HG02798 (cell line): ENCODE results near the gene ROR1.

ENCODE experiments used
- ATAC-seq: cut with Tn5 transposase; IDR thresholded peaks from one replicate; pipeline ENCODE4 v1.9.1; 2021; ENCODE audit warnings: mild to moderate bottlenecking; ENCODE audit not compliant: unreplicated experiment, poor library complexity

ROR1 gene

GRCh38 chr1:63901094-63901493 lies 127.3 kb downstream of the ROR1 start:
- ATAC-seq: no peak

DNA sequence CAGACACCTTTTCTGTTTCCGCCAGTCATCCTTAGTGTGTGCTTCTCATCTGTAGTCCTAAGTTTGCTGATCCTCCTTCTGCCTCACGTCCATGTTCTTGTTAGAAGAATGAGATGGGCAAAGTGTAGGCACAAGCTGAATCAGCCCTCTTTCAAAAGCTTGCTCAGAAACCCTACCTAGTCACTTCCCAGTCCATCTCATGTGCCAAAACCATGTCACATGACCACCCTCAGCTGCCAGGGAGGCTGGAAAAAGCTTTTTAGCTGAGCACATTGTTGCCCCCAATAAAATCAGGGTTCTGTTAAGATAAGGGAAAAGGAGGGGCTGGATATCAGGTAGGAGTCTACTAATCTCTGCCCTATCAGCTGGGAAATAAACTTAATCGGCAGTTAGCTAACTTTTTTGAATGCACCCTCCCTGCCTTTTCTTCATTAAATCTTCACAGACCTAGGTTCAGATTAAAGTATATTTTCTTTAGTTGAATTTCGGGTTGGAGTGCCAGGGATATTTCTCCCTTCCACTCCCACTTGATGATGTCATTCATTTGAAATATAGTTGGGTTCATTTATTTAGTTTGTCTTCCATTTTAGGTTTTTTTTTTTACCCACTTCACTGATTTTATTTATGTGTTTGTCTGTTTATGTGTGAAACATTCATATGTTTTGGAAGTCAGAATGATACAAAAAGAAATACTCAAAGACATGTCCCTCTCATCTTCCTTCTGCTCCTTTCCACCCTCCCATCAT lies 129.2 kb downstream of the ROR1 start:
- ATAC-seq: no peak

GRCh38 chr1:63903947-63904610 lies 130.3 kb downstream of the ROR1 start:
- no peak for ATAC-seq

DNA sequence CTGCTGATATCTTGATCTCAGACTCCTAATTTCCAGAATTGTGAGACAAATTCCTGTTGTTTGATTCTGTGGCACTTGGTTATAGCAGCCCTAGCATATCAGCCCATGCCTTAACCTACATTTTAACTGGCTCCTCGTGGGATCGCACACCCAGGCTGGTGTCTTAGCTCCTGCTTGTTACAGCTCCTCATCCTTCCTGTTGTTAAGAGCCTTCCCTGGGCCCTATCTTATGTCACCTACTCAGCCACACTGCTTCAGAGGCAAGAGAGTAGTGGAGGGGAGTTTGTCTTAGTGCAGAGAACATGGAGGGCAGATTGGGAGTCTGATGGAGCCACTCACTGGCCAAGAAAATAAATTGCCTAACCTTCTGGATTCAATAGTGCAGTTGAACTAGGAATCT lies 131.0 kb downstream of the ROR1 start:
- ATAC-seq: no peak

GRCh38 chr1:63906047-63906704 lies 132.4 kb downstream of the ROR1 start:
- ATAC-seq: no peak

DNA sequence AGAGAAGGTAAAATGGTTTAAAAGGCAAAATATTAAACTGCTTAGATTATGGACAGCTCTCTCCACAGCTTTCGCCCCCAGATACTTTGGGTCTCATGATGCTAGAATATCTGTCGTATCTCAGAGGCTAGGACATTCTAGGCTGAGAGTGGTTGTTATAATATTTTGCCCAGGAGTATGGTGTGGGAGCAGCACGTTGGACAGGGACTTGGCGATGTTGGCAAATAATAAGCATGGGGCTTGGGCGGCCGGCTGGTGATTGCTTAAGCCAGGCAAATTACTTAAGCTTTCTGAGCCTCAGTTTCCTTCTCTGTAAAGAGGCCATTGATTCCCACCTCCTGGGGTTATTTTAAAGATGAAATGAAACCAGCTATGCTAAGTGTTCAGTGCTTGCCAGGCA lies 133.2 kb downstream of the ROR1 start:
- ATAC-seq: no peak

- ATAC-seq: no peak
Measured at GRCh38 chr1:63908016-63908415, 134.2 kb downstream of the ROR1 start.

GRCh38 chr1:63909526-63909925 lies 135.7 kb downstream of the ROR1 start:
- no peak for ATAC-seq

- no peak for ATAC-seq
Measured at GRCh38 chr1:63911049-63911448, 137.2 kb downstream of the ROR1 start.

- ATAC-seq: no peak
Measured at GRCh38 chr1:63912643-63913042, 138.8 kb downstream of the ROR1 start.

DNA sequence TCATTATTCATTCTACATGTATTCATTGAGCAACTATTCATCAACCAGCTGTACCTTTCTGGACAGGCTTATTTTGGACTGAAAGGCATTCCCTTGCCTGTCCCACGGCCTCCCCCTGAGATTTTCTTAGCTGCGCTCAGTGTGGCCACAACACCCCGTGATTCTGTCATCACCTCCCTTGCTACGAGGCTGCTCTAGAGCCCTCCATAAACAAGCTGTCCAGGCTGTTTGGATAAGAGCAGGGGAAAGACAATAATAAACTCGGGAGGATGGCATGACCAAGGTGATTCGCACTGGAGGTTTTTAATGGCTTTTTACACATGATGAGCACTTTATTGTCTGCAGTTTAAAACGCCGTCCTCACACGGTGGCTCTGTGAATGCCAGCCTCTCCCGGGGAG lies 139.7 kb downstream of the ROR1 start:
- ATAC-seq: no peak

- ATAC-seq: no peak
Measured at GRCh38 chr1:63914241-63914640, 140.4 kb downstream of the ROR1 start.

GRCh38 chr1:63914706-63915105 lies 140.9 kb downstream of the ROR1 start:
- ATAC-seq: no peak

DNA sequence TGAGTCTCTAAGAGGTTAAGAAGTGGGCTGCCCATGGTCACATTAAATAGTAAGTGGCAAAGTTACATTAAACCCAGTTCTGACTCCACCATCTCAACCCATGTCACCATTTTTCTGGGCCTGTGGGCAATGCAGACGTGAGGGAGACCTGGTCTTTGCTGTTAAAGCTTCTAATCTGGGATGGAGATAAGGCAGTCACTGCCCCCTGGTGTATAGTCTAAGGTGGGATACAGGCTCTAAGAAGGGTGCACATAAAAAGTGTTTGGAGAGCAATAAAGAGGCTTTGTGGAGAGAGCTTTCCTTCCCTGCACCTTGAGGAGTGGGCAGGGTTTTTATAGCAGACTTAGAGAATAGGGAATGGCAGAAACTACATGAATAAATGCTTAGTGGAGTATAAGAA lies 141.3 kb downstream of the ROR1 start:
- no peak for ATAC-seq

DNA sequence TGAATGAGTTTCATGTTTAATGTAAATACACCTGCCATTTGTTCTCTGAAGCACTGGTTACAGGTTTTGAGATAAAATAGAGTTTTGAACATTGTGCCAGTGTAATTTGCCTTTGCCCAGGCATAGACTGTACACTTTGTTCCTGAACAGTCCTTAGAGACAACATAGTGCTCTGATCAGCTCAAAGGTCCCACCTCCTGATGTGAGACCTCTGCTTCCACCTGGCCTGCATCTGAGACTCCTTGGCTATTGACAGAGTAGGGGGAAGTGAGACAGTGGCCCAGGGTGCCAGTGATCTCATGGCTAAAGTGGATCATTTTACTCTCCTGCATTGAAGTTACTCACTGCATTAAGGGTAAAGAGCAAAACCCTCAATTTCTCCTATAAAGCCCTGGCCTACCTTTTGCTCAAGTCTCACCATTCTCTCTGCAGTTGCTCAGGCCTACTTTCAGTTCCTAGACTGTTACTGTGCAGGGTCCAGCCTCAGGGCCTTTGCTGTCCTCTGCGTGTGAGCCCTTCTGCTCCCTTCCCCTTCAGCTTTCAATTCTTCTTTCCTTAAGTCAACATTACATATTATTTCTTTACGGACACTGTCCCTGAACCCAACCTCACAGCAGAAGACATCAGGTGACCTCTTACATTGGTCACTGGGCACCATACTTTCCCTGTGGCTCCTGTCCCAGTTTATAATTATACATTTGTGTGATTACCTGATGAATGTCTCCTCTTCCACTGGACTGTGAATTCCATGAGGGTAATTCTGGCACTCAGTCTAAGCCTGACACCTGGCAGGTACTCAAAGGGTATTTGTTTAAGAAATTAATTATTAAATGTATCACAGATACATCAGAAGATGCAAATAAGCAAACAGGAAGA lies 142.9 kb downstream of the ROR1 start:
- ATAC-seq: no peak

GRCh38 chr1:63917571-63918417 lies 144.0 kb downstream of the ROR1 start:
- no peak for ATAC-seq

DNA sequence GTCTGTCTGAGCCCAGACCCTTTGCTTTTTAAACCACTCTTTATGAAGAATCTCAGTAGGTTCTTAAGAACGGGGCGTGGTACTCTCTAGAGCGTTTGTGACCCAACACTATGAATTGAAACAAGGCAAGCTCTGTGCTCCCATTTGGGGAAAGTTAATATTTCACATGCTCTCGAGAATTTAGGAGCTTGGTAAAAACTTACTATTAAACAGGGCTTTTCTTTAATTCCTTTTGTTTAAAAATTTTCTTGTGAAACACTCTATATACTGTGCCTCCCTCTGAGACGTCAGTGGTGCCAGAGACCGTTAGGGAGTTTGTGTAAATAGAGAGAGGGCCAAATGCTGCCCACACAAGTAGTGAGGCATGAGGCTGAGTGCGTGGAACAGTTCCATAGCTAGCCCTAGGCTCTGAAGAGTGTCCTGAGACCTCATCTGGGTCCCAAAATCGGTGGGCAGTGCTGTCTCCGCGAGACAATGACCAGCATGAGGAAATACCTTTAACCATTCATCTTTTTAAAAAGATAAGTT lies 144.7 kb downstream of the ROR1 start:
- ATAC-seq: no peak

DNA sequence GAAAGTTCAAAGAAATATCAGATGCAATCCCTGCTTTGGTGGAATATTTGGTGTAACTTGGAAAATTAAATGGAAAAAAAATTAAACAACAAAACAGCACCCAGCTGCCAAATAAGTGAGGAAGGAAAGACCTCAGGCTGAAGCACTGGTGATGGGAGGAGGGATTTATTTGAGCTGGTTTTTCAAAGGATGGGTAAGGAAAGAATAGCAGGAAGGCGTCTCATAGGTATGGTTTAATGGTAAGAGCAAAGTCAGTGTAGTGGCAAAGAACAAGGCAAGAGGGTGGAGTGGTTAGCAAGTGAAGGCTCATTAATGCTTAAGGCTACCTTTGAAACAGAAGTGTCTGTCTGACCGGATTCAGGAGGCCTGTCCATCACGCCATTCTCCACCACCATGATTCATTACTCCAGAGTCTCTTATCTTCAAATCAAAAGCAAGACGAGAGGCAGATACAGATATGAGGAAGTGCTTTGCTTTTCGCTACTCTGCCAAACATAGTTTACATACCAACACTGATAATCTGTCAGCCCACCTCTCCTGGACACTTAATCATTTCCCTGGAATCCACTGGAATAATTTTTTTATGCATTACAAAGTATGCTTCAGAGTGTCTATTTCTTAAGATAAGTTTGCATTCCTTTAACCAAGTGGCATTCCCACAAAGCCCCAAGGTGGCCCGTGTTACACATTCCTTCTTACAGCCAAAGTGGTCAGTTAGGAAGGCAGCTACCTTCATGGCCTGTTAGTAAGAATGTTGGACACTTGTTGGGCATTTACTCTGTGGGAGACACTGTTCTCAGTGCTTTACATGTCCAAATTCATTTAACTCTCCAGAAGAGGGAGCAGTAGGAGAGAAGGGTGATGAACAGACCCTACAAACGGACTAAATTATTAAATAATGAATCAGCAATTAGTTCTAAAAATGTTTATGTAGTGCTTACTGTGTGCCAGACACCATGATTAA lies 146.6 kb downstream of the ROR1 start:
- no peak for ATAC-seq
